ENCODE data around the gene RIOK3.

DNA sequence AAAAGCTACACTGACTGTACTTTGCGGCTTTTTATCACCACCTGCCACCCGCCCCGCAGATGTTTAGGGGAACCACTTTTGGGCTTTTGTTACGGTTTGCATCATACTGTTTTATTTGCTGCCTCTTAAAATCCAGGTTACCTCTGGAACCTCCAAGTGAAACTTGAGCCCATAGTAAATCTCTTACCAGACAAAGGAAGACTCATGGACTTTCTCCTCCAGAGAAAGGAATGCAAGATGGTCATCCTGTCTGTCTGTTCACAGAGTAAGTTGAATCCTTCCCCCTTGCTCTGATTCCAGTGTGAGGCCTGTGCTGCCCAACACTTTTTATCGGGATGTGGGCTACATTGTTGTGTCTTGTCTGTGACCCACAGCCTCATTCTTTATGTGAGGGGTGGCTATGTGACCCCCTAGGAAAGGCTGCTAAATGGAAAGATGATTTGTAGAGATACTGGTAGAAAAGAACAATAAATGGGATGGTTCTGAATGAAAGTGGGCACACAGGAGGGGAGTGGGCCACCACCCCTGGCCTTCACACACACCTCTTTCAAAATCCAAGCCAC, 73.5 kb downstream of the RIOK3 start:
- no peak for TF ChIP-seq EZH2 (IDR thresholded peaks at IDR 0.05; ENCODE audit: borderline replicate concordance, low read length)
- no peak for TF ChIP-seq CTCF (conservative IDR thresholded peaks at IDR 0.05 in 1 of 2, IDR thresholded peaks at IDR 0.05 in 1 of 2; ENCODE audit: extremely low read depth in 1 of 2, insufficient read depth in 1 of 2, low read depth in 1 of 2, low read length in 2 of 2)

Data from mammary epithelial cell (primary cell).